SK-N-SH treated with all-trans-retinoic acid at 6 μM for 48 hours (cell line): ENCODE measurements around the gene VRK3.

Experiments
- ATAC-seq: fragments of 200-7000 bp; cut with Tn5 transposase; 3 replicates; pipeline ENCODE4 v1.9.1; 2020; ENCODE audit warnings: mild to moderate bottlenecking, moderate library complexity
- ARNTL ChIP-seq: fragments of 450-650 bp; formaldehyde crosslinking; IDR thresholded peaks from 2 replicates; pipeline ENCODE4 v1.5.0; 2020; ENCODE audit warnings: low read depth, mild to moderate bottlenecking, moderate library complexity, borderline replicate concordance
- BACH2 ChIP-seq: fragments of 250-450 bp; sonication (Bioruptor Pico); IDR thresholded peaks from 2 replicates; pipeline ENCODE4 v1.9.0; 2021; ENCODE audit warnings: mild to moderate bottlenecking, borderline replicate concordance
- ESRRG ChIP-seq: fragments of 250-450 bp; sonication (Bioruptor Pico); IDR thresholded peaks from 2 replicates; pipeline ENCODE4 v1.6.1; 2021; ENCODE audit warnings: mild to moderate bottlenecking
- ISL1 ChIP-seq: fragments of 250-450 bp; sonication (Bioruptor Pico); IDR thresholded peaks from 2 replicates; pipeline ENCODE4 v2.1.2; 2022; ENCODE audit warnings: mild to moderate bottlenecking, moderate library complexity
- OSR1 ChIP-seq: fragments of 250-450 bp; sonication (Bioruptor Pico); IDR thresholded peaks from 2 replicates; pipeline ENCODE4 v1.8.0; 2022; ENCODE audit warnings: moderate library complexity, mild to moderate bottlenecking, inconsistent platforms
- PPARA ChIP-seq: fragments of 250-450 bp; sonication (Bioruptor Pico); IDR thresholded peaks from 2 replicates; pipeline ENCODE4 v1.5.0; 2020; ENCODE audit warnings: mild to moderate bottlenecking, borderline replicate concordance
- RARB ChIP-seq: fragments of 250-450 bp; sonication (Bioruptor Pico); IDR thresholded peaks from 2 replicates; pipeline ENCODE4 v1.8.0; 2021; ENCODE audit warnings: mild to moderate bottlenecking, moderate library complexity
- TCF4 ChIP-seq: fragments of 250-450 bp; sonication (Bioruptor Pico); IDR thresholded peaks from 2 replicates; pipeline ENCODE4 v1.8.0; 2021; ENCODE audit warnings: mild to moderate bottlenecking, moderate library complexity, borderline replicate concordance
- TOX ChIP-seq: fragments of 250-450 bp; sonication (Bioruptor Pico); IDR thresholded peaks from 2 replicates; pipeline ENCODE4 v1.8.0; 2021; ENCODE audit warnings: mild to moderate bottlenecking, moderate library complexity, borderline replicate concordance
- TSHZ2 ChIP-seq: fragments of 250-450 bp; sonication (Bioruptor Pico); IDR thresholded peaks from 2 replicates; pipeline ENCODE4 v1.5.0; 2020; ENCODE audit warnings: mild to moderate bottlenecking, moderate library complexity
- ZC3H10 ChIP-seq: fragments of 250-450 bp; sonication (Bioruptor Pico); IDR thresholded peaks from 2 replicates; pipeline ENCODE4 v1.5.1; 2021; ENCODE audit warnings: mild to moderate bottlenecking, moderate library complexity
- ZFP3 ChIP-seq: fragments of 250-450 bp; sonication (Bioruptor Pico); IDR thresholded peaks from 2 replicates; pipeline ENCODE4 v1.5.0; 2020; ENCODE audit warnings: mild to moderate bottlenecking, moderate library complexity
- ZFP30 ChIP-seq: fragments of 450-650 bp; formaldehyde crosslinking; IDR thresholded peaks from 2 replicates; pipeline ENCODE4 v1.5.0; 2022; ENCODE audit warnings: mild to moderate bottlenecking, moderate library complexity
- ZNF565 ChIP-seq: fragments of 450-650 bp; formaldehyde crosslinking; conservative IDR thresholded peaks from 2 replicates; pipeline ENCODE4 v1.5.0; 2020; ENCODE audit warnings: low read depth, mild to moderate bottlenecking, moderate library complexity
- ZNF8 ChIP-seq: fragments of 450-650 bp; formaldehyde crosslinking; IDR thresholded peaks from 2 replicates; pipeline ENCODE4 v1.5.0; 2020; ENCODE audit warnings: mild to moderate bottlenecking, moderate library complexity
- TF ChIP-seq, protein P1 (sequence below): fragments of 250-450 bp; sonication (Bioruptor Pico); IDR thresholded peaks from 2 replicates; pipeline ENCODE4 v1.8.0; 2020; ENCODE audit warnings: mild to moderate bottlenecking, moderate library complexity, borderline replicate concordance
- TF ChIP-seq, protein P2 (sequence below): fragments of 250-450 bp; sonication (Bioruptor Pico); IDR thresholded peaks from 2 replicates; pipeline ENCODE4 v1.5.1; 2020; ENCODE audit warnings: low read depth, mild to moderate bottlenecking, moderate library complexity
- TF ChIP-seq, protein P3 (sequence below): fragments of 250-450 bp; sonication (Bioruptor Pico); IDR thresholded peaks from 2 replicates; pipeline ENCODE4 v1.5.1; 2021; ENCODE audit warnings: mild to moderate bottlenecking, moderate library complexity
- TF ChIP-seq, protein P4 (sequence below): fragments of 250-450 bp; sonication (Bioruptor Pico); IDR thresholded peaks from 2 replicates; pipeline ENCODE4 v1.8.0; 2021; ENCODE audit warnings: low read depth, mild to moderate bottlenecking, moderate library complexity, borderline replicate concordance

VRK3 gene

GRCh38 chr19:49932731-49933131 lies 92.4 kb downstream of the VRK3 start:
- TF ChIP-seq, protein P1, sequence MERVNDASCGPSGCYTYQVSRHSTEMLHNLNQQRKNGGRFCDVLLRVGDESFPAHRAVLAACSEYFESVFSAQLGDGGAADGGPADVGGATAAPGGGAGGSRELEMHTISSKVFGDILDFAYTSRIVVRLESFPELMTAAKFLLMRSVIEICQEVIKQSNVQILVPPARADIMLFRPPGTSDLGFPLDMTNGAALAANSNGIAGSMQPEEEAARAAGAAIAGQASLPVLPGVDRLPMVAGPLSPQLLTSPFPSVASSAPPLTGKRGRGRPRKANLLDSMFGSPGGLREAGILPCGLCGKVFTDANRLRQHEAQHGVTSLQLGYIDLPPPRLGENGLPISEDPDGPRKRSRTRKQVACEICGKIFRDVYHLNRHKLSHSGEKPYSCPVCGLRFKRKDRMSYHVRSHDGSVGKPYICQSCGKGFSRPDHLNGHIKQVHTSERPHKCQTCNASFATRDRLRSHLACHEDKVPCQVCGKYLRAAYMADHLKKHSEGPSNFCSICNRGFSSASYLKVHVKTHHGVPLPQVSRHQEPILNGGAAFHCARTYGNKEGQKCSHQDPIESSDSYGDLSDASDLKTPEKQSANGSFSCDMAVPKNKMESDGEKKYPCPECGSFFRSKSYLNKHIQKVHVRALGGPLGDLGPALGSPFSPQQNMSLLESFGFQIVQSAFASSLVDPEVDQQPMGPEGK (CRISPR knock-in tag) = no peak
- TF ChIP-seq, protein P2, sequence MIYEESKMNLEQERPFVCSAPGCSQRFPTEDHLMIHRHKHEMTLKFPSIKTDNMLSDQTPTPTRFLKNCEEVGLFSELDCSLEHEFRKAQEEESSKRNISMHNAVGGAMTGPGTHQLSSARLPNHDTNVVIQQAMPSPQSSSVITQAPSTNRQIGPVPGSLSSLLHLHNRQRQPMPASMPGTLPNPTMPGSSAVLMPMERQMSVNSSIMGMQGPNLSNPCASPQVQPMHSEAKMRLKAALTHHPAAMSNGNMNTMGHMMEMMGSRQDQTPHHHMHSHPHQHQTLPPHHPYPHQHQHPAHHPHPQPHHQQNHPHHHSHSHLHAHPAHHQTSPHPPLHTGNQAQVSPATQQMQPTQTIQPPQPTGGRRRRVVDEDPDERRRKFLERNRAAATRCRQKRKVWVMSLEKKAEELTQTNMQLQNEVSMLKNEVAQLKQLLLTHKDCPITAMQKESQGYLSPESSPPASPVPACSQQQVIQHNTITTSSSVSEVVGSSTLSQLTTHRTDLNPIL (CRISPR knock-in tag) = no peak
- TF ChIP-seq TSHZ2 = no peak
- no peak for TF ChIP-seq PPARA
- no peak for TF ChIP-seq OSR1 (CRISPR knock-in tag)
- TF ChIP-seq RARB (CRISPR knock-in tag) = no peak
- no peak for TF ChIP-seq TCF4
- ATAC-seq = no peak

DNA sequence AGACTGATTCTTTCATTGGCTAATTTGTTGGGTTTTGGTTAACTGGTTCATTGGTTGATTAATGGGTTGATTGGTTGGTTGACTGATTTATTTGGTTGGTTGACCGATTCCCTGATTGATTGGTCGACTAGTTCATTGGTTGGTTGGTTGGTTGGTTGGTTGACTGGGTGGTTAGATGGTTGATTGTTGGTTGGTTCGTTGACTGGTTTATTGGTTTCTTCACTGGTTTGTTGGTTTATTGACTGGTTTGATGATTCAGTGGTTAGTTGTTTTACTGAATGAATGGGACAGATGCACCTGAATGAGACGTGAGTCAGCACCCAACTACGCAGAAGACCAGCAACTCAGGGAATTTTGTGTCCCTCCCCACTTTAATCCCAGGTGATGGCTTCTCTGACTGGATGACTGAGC lies 93.1 kb downstream of the VRK3 start:
- TF ChIP-seq, protein P1 (CRISPR knock-in tag) = no peak
- TF ChIP-seq PPARA (no peak), ESRRG (CRISPR knock-in tag) (no peak)
- no peak for ATAC-seq

DNA sequence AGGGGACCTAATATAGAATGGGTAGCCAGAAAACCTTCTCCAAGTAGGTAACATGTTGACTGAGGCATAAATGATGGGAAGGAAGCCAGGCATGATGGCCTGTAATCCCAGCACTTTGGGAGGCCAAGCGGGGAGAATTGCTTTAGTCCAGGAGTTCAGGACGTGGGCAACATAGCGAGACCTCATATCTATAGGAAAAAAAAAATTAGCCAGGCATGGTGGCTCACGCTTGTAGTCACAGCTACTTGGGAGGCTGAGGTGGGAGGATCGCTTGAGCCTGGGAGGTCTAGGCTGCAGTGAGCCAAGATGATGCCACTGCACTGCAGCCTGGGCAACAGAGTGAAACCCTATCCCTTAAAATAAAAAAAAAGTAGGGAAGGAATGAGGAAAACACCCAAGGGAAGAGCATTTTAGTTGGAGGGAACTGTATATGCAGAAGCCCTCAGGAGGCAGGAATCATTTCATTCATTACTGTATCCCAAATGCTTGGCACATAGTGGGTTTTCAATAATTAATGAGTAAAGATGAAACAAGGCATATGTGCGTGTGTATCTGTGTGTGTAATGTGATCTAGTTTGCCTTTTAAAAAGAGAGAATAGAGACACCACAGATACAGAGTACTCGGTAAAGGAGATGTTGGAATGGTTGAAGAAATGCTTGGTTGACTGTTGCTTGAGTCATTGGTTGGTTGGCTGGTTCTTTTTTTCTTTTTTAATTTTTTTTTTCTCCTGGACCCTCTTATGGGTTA lies 93.7 kb downstream of the VRK3 start:
- TF ChIP-seq ISL1 (CRISPR knock-in tag) (no peak), BACH2 (no peak), ARNTL (CRISPR knock-in tag) (no peak), ZNF8 (CRISPR knock-in tag) (no peak), ZFP30 (no peak)
- TF ChIP-seq, protein P3, sequence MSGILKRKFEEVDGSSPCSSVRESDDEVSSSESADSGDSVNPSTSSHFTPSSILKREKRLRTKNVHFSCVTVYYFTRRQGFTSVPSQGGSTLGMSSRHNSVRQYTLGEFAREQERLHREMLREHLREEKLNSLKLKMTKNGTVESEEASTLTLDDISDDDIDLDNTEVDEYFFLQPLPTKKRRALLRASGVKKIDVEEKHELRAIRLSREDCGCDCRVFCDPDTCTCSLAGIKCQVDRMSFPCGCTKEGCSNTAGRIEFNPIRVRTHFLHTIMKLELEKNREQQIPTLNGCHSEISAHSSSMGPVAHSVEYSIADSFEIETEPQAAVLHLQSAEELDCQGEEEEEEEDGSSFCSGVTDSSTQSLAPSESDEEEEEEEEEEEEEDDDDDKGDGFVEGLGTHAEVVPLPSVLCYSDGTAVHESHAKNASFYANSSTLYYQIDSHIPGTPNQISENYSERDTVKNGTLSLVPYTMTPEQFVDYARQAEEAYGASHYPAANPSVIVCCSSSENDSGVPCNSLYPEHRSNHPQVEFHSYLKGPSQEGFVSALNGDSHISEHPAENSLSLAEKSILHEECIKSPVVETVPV (CRISPR knock-in tag) = no peak
- TF ChIP-seq, protein P4, sequence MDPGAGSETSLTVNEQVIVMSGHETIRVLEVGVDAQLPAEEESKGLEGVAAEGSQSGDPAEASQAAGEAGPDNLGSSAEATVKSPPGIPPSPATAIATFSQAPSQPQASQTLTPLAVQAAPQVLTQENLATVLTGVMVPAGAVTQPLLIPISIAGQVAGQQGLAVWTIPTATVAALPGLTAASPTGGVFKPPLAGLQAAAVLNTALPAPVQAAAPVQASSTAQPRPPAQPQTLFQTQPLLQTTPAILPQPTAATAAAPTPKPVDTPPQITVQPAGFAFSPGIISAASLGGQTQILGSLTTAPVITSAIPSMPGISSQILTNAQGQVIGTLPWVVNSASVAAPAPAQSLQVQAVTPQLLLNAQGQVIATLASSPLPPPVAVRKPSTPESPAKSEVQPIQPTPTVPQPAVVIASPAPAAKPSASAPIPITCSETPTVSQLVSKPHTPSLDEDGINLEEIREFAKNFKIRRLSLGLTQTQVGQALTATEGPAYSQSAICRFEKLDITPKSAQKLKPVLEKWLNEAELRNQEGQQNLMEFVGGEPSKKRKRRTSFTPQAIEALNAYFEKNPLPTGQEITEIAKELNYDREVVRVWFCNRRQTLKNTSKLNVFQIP (CRISPR knock-in tag) = no peak
- ATAC-seq = no peak

DNA sequence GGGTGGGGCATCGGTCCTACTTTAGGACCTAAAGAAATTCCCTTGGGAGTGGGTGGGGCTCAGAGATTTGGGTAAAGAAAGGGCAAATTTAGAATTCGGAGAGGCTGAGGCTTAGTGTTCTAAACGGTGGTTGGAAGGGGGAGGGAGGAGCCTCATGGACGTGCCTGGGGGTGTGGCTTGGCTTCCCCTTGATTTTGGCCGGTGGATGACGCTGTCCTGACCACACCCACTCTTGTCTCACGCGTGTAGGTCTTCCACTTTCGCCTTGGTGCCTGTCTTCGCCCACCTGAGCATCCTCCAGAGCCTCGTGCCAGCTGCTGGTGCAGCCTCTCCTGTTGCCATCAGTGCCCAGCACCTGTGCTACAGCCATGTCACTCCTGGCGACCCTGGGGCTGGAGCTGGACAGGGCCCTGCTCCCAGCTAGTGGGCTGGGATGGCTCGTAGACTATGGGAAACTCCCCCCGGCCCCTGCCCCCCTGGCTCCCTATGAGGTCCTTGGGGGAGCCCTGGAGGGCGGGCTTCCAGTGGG lies 94.6 kb downstream of the VRK3 start:
- TF ChIP-seq ZNF565 (CRISPR knock-in tag) (no peak), BACH2 (no peak), ESRRG (CRISPR knock-in tag) (no peak), ZFP3 (CRISPR knock-in tag) (no peak), ZC3H10 (CRISPR knock-in tag) (no peak), ISL1 (CRISPR knock-in tag) (no peak), TOX (CRISPR knock-in tag) (no peak), OSR1 (CRISPR knock-in tag) (no peak), ZNF8 (CRISPR knock-in tag) (no peak), ARNTL (CRISPR knock-in tag) (no peak)
- TF ChIP-seq, protein P1 (CRISPR knock-in tag) = no peak
- ATAC-seq = no peak
